Activated T-cell treated with anti-CD3 and anti-CD28 coated beads for 4 hours (primary cell): Measurements from ENCODE around the gene OR2L5.

Experiments
- DNase-seq: peaks from one replicate; pipeline ENCODE4 v3.0.0-alpha.2; 2020

Gene OR2L5

GRCh38 chr1:248013229-248013710 lies at the start of gene OR2L5:
OR2L5 (plus strand) TSS chr1:248013660; CDS start chr1:248021948, 8,288 bp downstream.
- DNase-seq = no peak

GRCh38 chr1:247964933-247965332 lies 48.5 kb upstream of the OR2L5 start, which contains the start of gene OR2AK2:
OR2AK2 (plus strand) TSS chr1:247965233; CDS start chr1:247965377, 144 bp downstream.
- DNase-seq = no peak

GRCh38 chr1:247966532-247967204 lies 46.8 kb upstream of the OR2L5 start:
- DNase-seq = no peak

GRCh38 chr1:247992986-247993385 lies 20.5 kb upstream of the OR2L5 start:
- no peak for DNase-seq

GRCh38 chr1:247998811-247999210 lies 14.6 kb upstream of the OR2L5 start:
- no peak for DNase-seq

- DNase-seq = no peak
Observed at GRCh38 chr1:248000169-248000568, 13.3 kb upstream of the OR2L5 start.

- no peak for DNase-seq
Observed at GRCh38 chr1:248007778-248008177, 5.7 kb upstream of the OR2L5 start.

GRCh38 chr1:248009681-248010080 lies 3.8 kb upstream of the OR2L5 start:
- no peak for DNase-seq

GRCh38 chr1:248015803-248016202 lies 2.3 kb downstream of the OR2L5 start:
- no peak for DNase-seq

GRCh38 chr1:248029770-248030169 lies 16.3 kb downstream of the OR2L5 start, which contains the start of gene OR2L2:
OR2L2 (plus strand) TSS chr1:248030070; CDS start chr1:248038268, 8,198 bp downstream.
- no peak for DNase-seq

- no peak for DNase-seq
Observed at GRCh38 chr1:248045209-248045608, 31.7 kb downstream of the OR2L5 start.

GRCh38 chr1:248046536-248046935 lies 33.1 kb downstream of the OR2L5 start, which contains the start of gene OR2L3:
OR2L3 (plus strand) TSS chr1:248046836; CDS start chr1:248060682, 13,846 bp downstream.
- no peak for DNase-seq

GRCh38 chr1:248047008-248047407 lies 33.5 kb downstream of the OR2L5 start:
- no peak for DNase-seq

GRCh38 chr1:248054671-248055070 lies 41.2 kb downstream of the OR2L5 start:
- no peak for DNase-seq

- DNase-seq = no peak
Observed at GRCh38 chr1:248055261-248055660, 41.8 kb downstream of the OR2L5 start.

- no peak for DNase-seq
Observed at GRCh38 chr1:248065071-248065470, 51.6 kb downstream of the OR2L5 start.

- no peak for DNase-seq
Observed at GRCh38 chr1:248065604-248066003, 52.1 kb downstream of the OR2L5 start.
